Stimulated activated CD8-positive, alpha-beta memory T cell treated with anti-CD3 and anti-CD28 coated beads, Interleukin-2, amount 100 ng/mL, for 1 hour (primary cell): ENCODE measurements around the gene MMRN2.

ENCODE experiments used
- DNase-seq, 2 donors: peaks; one replicate each; pipeline ENCODE4 v3.0.0-alpha.2; 2020; ENCODE audit warnings: low read depth in 2 of 2

Gene MMRN2

GRCh38 chr10:86888585-86889381 is 68.6 kb downstream of the MMRN2 start:
- DNase-seq = no peak
